GDM1 (cell line): Measurements from ENCODE around the gene MYH9.

Source experiments
- DNase-seq: peaks from one replicate; lab custom pipeline; 2025; lab: John Stamatoyannopoulos, UW

Gene MYH9

GRCh38 chr22:36330655-36331305 lies 57.0 kb downstream of the MYH9 start:
- DNase-seq: peak; percentile 38

- DNase-seq: no peak
These were observed 57.6 kb downstream of the MYH9 start for GRCh38 chr22:36330127-36330526.

- peak; percentile 63 for DNase-seq
These were observed 58.3 kb downstream of the MYH9 start for GRCh38 chr22:36329254-36330078.

- DNase-seq: no peak
These were observed 59.0 kb downstream of the MYH9 start for GRCh38 chr22:36328635-36329253.

- no peak for DNase-seq
These were observed 59.7 kb downstream of the MYH9 start for GRCh38 chr22:36327922-36328551.

GRCh38 chr22:36326178-36327161 lies 61.3 kb downstream of the MYH9 start:
- no peak for DNase-seq

GRCh38 chr22:36325154-36326031 lies 62.4 kb downstream of the MYH9 start:
- DNase-seq: no peak

- DNase-seq: no peak
These were observed 63.4 kb downstream of the MYH9 start for GRCh38 chr22:36324414-36324813.

- no peak for DNase-seq
These were observed 63.9 kb downstream of the MYH9 start for GRCh38 chr22:36323855-36324331.

GRCh38 chr22:36323182-36323854 lies 64.4 kb downstream of the MYH9 start:
- DNase-seq: no peak

GRCh38 chr22:36322602-36322915 lies 65.2 kb downstream of the MYH9 start:
- DNase-seq: no peak

- DNase-seq: no peak
These were observed 65.8 kb downstream of the MYH9 start for GRCh38 chr22:36321797-36322601.

- DNase-seq: no peak
These were observed 67.2 kb downstream of the MYH9 start for GRCh38 chr22:36320553-36320952.

- no peak for DNase-seq
These were observed 67.9 kb downstream of the MYH9 start for GRCh38 chr22:36319595-36320497.

GRCh38 chr22:36318442-36318841 lies 69.3 kb downstream of the MYH9 start:
- DNase-seq: no peak

GRCh38 chr22:36317658-36318271 lies 70.0 kb downstream of the MYH9 start:
- no peak for DNase-seq

- no peak for DNase-seq
These were observed 71.3 kb downstream of the MYH9 start for GRCh38 chr22:36316419-36316818.
